Ovary (tissue), 3 donors: ENCODE measurements around the gene DYNC1H1.

Source experiments
- CTCF ChIP-seq, 3 donors: fragments of 450-650 bp in 2 of 3; fragments of 200-600 bp in 1 of 3; IDR thresholded peaks; one replicate each; pipeline versions ENCODE4 v1.5.1 to v1.8.0; 2016 to 2022; ENCODE audit warnings: antibody characterized with exemption in 3 of 3, mild to moderate bottlenecking in 1 of 3
- EP300 ChIP-seq: sonication (generic); formaldehyde crosslinking; IDR thresholded peaks from one replicate; pipeline ENCODE4 v1.6.1; 2017; ENCODE audit warnings: antibody characterized with exemption
- donor health status: DM: no; HTN: no; CAD: no.

- no peak for TF ChIP-seq EP300
- no peak for TF ChIP-seq CTCF (IDR thresholded peaks at IDR 0.05)
Observed at GRCh38 chr14:102056694-102057442, 92.5 kb downstream of the DYNC1H1 start.
